DMS 273 treated with DMSO at 0.1 percent for 48 hours (cell line): Measurements from ENCODE around the gene RUBCN.

ENCODE experiments used
- DNase-seq: peaks from one replicate; lab custom pipeline; 2025; lab: John Stamatoyannopoulos, UW

RUBCN gene

GRCh38 chr3:197736491-197737318, at the start of gene RUBCN:
Gene RUBCN (minus strand): TSS chr3:197736904. CDS start chr3:197736719, 185 bp downstream.
- DNase-seq: peak; percentile 96

- no peak for DNase-seq
These were observed 47.4 kb upstream of the RUBCN start for GRCh38 chr3:197784019-197784585.

DNA sequence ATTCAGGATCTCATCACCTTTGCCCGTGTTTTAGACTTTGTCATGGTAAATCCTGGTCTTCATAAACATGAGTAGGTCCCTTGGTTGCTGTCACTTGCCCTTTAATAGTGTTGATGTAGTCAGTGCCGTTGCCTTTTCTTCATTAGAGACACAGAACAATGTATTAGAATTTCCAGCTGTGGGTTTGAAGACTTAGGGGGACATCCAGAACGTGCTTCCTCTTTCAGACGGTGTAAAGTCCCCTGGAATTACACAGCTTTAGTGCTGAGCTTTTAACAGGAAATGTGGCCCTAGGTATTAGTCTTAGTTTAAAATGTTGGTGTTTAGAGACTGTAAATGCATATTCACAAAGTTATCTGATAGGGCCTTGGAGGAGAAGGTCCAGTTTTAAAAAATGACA, 45.5 kb upstream of the RUBCN start:
- no peak for DNase-seq

DNA sequence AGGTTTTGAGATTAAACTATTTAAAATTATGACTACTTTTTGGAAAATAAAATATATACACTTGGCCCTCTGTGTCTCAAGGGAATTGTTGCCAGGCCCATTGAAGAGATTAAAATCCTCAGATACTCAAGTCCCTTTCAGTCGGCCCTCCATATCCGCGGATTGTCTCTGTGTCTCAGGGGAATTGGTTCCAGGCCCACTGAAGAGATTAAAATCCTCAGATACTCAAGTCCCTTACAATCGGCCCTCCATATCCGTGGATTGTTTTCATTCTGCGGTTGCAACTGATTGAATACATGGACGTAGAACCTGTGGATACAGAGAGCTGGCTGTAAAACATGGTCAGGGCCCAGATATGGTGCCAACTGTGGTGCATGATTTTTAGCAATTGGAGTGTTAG, 38.6 kb upstream of the RUBCN start:
- no peak for DNase-seq

DNA sequence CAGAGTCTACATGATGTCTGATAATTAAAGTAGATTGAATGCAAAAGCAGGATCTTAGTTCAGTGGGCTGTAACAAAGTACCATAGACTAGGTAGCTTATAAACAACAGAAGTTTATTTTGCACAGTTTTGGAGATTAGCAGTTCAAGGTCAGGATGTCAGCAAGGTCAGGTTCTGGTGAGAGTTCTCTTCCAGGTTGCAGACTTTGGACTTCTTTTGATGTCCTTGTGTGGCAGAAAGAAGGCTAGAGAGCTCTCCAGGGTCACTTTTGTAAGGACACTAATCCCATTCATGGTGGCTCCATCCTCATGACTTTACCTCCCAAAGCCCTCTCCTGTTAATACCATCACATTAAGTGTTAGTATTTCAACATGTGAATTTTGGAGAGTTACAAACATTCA, 25.1 kb upstream of the RUBCN start:
- no peak for DNase-seq

DNA sequence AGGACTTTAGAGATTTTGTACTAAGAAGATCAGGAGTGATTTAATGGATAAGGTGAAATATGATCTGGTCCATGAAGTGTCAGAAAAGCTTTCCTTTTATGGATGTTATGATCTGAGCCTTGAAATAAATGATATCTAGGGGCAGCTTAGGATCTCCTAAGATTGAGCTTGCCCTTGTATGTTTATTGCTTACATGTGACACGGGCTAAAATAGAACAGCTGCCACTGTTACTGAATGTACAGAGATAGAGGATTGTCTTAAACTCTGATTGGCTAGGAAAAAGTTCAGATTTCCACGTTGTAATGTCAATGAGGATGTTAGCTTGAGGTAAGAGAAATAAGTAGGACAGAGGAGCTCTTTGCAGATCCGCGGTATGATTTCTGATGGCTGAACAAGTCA, 21.8 kb upstream of the RUBCN start:
- no peak for DNase-seq

DNA sequence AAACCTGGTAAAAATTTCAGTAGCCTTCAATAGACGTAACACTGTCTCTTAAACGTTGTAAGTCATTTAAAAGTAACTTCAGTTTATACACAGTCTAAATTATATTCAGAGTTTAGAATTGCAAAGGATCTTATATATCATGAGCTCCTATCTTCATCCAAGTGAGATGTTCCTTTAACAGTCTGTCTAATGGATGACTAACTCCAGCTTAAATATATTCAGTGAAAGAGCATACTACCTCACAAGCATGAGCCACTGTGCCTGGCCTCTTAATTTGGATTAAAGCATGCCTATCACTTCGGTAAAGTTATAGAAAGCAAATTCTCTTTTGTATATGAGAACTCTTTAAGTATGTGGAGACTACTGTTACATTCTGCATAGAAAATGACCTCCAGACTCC, 20.0 kb upstream of the RUBCN start:
- DNase-seq: no peak

- DNase-seq: no peak
These were observed 16.6 kb upstream of the RUBCN start for GRCh38 chr3:197753263-197753662.

DNA sequence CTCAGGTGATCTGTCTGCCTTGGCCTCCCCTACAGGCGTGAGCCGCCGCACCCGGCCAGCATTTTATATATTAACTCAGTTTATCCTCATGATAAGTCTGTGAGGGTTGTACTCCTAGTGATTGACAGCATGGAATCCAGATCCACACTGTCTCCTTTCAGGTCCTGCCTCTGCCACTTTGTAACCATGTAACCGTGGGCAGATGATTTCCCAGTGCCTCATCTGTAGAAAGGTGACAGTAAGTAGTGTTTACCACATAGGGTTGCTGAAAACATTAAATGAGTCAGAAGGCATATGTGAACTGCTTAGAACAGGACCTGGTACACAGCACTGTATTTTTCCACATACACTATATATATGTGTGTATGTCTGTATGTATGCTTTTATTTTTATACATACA, 15.4 kb upstream of the RUBCN start:
- DNase-seq: no peak

- DNase-seq: no peak
These were observed 14.4 kb upstream of the RUBCN start for GRCh38 chr3:197750858-197751737.

GRCh38 chr3:197750396-197750831, 13.7 kb upstream of the RUBCN start:
- peak; percentile 39 for DNase-seq

- peak; percentile 64 for DNase-seq
These were observed 13.1 kb upstream of the RUBCN start, which contains the start of gene FYTTD1 for GRCh38 chr3:197749601-197750395. Gene FYTTD1 (plus strand): TSS chr3:197749883. CDS start chr3:197749972, 89 bp downstream.

GRCh38 chr3:197749315-197749600, 12.6 kb upstream of the RUBCN start:
- no peak for DNase-seq

- DNase-seq: no peak
These were observed 12.1 kb upstream of the RUBCN start for GRCh38 chr3:197748597-197749314.

DNA sequence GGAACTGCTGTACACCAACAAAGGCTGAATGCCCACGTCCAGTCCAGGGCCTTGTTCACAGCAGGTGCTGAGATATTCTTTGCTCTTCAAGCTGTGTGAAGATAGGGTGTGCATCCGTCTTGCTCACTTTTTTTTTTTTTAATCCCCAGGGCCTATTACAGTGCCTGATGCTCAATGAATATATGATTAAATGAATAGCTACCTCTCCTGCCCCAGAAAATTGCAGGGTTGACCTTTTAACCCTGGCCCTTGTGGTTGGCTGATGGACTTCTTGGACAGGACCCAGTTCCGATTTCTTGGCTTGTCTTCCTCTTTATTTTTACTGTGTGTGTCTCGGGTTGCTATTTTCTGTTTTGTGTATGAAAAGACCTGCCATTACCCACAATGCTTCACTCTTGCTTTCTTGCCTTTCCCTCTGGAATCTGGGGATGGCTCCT, 10.1 kb upstream of the RUBCN start:
- DNase-seq: no peak

GRCh38 chr3:197746209-197746608, 9.5 kb upstream of the RUBCN start:
- DNase-seq: no peak

DNA sequence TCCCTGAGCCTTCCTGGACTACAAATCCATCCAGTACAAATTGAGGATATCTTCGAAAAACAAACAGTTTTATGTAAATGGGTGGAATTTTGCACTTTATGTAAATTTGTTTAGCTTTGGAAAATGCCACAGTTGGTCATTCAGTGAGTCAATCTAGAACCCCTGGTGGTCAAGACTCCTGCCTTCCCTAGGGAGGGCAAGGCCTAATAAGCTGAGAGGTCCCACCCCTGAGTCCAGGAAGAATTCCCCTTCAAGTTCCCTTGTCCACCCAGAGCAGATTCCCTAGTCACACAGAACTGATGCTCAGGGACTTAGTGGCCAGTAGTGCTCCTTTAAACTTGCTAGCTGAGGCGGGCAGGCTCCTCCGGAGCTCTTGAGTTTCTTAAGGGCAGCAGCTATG, 6.1 kb upstream of the RUBCN start:
- no peak for DNase-seq

DNA sequence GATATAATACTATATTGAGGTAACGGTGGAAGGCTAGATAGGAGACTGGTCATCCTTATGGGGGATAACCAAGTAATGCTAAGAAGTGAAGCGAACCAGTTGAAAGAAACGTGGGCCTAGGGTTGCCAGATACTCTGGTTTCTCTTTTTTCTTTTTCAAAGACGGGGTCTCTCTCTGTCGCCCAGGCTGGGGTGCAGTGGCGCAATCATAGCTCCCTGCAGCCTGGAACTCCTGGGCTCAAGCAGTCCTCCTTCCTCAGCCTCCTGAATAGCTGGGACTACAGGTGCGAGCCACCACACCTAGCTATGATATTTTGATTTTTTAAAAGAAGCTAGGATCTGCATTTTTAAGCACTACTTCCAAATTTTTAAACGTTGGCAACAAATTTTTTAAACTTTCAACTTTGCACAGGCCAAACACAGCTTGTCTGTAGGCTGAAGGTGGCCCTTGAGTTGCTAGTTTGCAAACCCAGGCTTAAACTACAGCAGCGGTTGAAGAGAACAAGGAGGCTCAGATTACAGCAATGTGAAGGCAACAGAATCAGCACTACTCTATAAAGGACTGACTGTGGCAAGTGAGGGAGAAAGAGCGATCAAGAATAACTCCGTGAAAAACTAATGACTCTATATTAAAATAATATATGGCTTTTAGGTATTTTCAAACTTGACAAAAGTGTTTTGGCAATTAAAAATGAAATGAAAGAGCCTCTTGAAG, 1.2 kb upstream of the RUBCN start:
- no peak for DNase-seq

DNA sequence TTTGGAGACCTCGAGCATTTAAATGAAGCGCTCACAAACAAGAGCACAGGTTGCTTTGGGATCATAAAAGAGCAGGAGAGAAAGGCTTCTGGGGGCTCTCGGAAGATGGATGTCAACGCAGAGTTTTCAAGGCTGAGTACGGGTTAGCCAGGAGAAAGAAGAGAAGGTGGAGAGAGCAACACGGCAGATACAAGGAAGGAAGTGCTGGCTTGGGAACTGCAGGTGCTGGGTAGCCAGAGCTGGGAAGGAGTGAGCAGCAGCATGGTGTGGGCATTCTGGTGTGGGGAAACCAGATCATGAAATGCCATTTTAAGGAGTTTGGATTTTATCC, 580 bp upstream of the RUBCN start:
- DNase-seq: no peak

DNA sequence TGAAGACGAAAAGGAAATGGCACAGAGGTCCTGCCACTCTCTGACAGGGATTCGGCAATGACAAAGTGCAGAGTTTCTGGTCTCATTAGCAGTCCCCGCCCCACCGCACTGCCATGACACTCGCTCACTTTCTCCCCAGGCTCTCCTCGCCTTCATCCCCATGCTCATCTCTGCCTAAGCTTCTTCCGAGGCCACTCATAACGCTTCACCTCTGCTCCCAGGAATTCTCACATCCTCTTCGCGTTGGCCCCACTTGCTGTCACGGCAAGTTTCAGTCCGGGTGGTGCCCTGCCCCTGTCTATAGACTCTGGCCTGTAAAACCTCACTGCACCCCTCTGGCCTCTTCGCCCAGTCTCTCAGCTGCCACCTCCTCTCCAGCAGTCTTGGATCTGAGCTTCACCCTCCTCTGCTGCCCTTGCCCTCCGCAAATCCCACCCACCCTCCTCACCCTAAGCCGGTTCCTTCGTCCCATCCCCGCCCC, 654 bp downstream of the RUBCN start:
- no peak for DNase-seq
